ENCODE measurements around the gene FGD6.
"Not testable (repeated sequence)": the region's sequence is repeated elsewhere in the genome, so short reads cannot be mapped to it uniquely, and the experiment has no call there.

FGD6 gene

GRCh38 chr12:95217377-95218149, at the start of gene FGD6, which contains the start of gene VEZT:
Gene FGD6 (minus strand): TSS chr12:95217467. CDS start chr12:95217240, 227 bp downstream.
Gene VEZT (plus strand): TSS chr12:95217807. CDS start chr12:95217851, 44 bp downstream.
- DNase-seq, result peak; percentile 99

GRCh38 chr12:95266254-95266653, 49.0 kb upstream of the FGD6 start:
- no peak for DNase-seq

DNA sequence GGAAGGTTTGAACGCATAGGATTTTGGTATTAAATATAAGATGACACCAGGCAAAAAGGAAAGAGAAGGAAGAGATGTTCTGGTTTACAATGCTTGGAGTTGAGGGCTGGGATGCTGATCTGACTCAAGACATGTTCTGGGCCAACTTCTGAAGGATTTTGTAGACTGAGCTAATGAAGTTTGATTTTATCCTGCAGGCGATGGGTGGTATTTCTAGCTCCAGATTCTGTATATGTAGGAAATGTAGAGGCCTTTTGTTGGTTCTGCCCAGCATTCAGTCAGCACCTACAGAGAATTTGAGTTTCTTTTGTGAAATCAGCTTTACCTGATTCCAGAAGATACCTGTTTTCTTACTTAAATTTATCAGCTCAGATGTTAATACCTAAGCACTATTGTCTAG, 48.5 kb upstream of the FGD6 start:
- no peak for DNase-seq

DNA sequence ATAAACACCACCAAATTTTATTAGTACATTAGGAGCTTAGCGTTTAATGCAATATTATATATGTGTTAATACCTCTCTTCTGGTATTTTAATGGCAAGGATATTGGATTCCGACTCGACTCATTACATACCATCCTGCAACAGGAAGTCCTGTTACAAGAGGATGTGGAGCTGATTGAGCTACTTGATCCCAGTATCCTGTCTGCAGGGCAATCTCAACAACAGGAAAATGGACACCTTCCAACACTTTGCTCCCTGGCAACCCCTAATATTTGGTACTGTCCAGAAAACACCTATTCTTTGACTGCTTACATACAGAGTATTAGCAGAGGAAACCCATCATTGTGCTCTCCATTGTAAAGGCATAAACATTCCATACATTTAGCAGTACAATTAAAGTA, 45.5 kb upstream of the FGD6 start:
- DNase-seq, result no peak

- DNase-seq, result no peak
These were observed 43.8 kb upstream of the FGD6 start for GRCh38 chr12:95261109-95261508.

GRCh38 chr12:95259368-95259767, 42.1 kb upstream of the FGD6 start:
- DNase-seq, result no peak

DNA sequence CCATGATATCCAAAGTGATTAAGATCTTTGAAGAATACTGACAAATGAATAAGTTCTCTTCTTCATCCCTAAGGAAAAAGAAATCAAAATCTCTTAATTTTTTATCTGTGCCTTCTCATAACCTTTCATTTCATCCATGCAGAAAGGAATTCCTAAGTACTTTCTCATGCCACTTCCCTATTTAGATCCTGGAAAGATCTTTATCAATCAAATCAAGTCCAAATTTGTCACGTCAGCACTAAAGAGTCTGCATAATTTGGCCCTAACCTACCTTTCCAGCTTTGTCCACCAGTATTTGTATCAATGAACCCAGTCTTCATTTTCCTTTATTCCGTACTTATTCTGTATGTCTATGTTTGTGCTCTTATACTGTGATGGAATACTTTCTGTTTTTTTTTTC, 41.5 kb upstream of the FGD6 start:
- DNase-seq, result no peak

DNA sequence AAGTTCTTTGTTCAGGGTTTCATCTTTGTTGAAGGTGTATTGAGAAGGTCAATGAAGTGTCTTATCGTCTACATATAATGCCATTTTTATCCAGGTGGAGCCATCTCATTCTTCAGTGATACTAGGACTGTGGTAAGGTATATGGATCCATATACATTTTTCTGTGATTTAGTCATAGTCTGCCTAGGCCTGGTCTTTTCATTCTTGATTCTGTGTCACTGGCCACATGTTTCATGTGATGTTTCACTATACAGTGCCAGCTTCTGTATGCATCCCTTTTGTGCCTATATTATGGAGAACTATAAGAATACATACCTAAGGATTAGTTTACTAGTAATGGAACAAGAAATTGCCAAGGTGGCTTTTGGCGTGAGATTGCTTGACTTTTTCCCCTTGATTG, 40.9 kb upstream of the FGD6 start:
- DNase-seq, result no peak

DNA sequence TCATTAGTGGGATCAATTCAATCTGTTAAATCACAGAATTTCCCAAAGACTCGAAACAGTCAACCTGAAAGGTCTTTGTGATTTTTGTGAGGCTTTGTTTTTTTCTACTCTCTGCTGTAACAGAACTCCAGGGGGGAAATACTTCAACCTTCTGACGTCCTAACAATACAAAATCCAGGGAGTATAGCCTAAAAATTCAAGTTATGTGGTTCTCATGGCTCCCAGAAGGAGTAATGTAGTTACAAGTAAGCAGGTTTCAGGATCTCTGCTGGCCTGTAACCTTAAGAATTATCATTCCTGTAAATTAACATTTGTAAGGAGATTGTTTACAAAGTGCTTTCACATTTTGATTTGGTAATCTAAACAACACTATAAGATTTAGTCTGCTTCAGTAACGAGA, 40.3 kb upstream of the FGD6 start:
- no peak for DNase-seq

GRCh38 chr12:95253386-95253785, 36.1 kb upstream of the FGD6 start:
- no peak for DNase-seq

- DNase-seq, result no peak
These were observed 31.5 kb upstream of the FGD6 start for GRCh38 chr12:95248604-95249360.

GRCh38 chr12:95248095-95248494, 30.8 kb upstream of the FGD6 start:
- DNase-seq, result no peak

DNA sequence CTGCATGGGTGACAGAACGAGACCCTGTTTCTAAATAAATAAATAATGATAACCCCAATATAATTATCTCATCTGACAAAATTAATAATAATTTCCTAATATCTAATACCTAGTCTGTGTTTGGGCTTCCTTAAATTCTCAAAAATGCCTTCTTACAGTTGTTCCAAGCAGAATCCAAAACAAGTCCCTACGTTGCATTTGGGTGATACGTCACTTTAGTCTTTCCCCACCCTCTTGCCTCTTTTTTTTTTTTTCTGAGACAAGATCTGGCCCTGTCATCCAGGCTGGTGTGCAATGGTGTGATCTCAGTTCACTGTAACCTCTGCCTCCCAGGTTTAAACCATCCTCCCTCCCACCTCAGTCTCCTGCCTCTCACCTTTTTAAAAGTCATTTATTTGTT, 27.1 kb upstream of the FGD6 start:
- DNase-seq, result no peak

- DNase-seq, result no peak
These were observed 26.4 kb upstream of the FGD6 start for GRCh38 chr12:95243497-95244183.

- no peak for DNase-seq
These were observed 24.7 kb upstream of the FGD6 start for GRCh38 chr12:95241761-95242506.

- DNase-seq, result not testable (repeated sequence)
These were observed 23.9 kb upstream of the FGD6 start for GRCh38 chr12:95241138-95241537.

DNA sequence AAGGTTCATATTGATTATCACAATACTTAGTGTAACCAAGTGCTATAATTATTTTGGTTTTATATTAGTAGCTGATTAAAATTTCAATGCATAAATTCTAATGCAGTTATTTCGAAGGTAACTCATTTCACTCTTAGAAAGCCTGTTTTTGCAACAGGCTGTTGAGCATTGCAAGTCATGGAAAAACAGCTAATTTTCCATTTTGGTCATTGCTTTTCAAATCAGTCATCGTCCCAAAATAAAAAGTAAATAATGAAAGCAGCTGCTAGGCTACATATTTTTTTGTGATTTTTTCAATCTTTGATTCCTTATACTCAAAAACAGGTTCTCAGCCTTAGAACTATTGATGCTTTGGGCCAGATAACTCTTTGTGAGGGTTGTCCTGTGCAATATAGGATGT, 23.3 kb upstream of the FGD6 start:
- peak; percentile 41 for DNase-seq

DNA sequence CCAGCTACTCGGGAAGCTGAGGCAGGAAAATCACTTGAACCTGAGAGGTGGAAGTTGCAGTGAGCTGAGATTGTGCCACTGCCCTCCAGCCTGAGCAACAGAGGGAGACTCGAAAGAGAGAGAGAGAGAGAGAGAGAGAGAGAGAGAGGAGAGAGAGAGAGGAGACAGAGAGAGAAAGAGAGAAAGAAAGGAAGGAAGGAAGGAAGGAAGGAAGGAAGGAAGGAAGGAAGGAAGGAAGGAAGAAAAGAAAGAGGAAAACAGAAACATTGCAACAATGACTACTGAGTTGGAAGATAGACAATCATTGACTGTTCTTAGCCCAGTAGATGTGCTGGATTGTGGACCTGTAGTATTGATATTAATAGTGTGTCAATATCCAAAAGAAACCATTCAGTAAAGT, 22.6 kb upstream of the FGD6 start:
- DNase-seq, result not testable (repeated sequence)

DNA sequence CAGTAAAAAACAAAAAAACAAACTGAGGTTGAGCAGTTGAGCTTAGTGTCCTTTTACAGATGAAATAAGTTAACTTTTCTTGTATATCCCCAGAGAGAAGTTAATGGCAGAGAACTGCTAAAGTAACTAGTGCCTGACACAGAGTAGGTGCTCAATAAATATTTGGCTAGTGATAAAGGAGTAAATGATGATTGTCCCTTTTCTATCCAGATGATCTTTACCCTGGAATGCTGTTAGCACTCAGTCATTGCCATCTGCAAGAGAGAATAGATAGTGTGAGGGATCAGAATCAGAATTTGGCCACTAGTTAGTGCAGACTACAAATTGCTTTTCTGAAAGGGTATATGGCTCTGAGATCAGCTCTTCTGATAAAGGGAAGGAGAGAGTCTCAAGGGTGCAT, 21.9 kb upstream of the FGD6 start:
- DNase-seq, result no peak

DNA sequence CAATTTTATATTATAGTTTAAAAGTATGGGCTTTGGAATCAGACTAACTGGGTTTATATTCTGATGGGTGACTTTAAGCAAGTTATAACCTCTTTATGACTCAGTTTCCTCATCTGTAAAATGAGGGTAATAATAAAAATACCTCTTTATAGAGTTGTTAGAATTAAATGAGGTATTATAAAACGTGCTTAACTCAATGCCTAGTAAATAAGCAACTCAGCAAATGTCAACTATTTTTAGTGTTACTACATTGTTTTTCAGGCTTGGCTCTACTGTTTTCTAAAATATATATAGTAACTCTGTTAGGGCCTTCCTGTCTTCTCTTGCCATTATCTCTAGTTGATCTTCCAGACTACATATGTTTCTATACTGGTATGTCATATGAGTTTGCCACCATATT, 20.9 kb upstream of the FGD6 start:
- no peak for DNase-seq

GRCh38 chr12:95237315-95237714, 20.0 kb upstream of the FGD6 start:
- DNase-seq, result no peak

- not testable (repeated sequence) for DNase-seq
These were observed 18.4 kb upstream of the FGD6 start for GRCh38 chr12:95235621-95236020.

DNA sequence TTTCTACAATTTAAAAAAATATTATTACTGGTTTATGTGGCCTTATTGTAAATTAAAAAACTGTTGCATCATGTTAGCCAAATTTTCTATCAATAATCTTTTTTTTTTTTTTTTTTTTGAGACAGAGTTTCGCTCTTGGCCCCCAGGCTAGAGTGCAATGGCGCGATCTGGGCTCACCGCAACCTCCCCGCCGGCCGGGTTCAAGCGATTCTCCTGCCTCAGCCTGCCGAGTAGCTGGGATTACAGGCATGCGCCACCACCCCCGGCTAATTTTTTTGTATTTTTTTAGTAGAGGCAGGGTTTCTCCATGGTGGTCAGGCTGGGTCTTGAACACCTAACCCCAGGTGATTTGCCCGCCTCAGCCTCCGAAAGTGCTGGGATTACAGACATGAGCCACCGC, 16.9 kb upstream of the FGD6 start:
- DNase-seq, result not testable (repeated sequence)
